Activated T-cell treated with anti-CD3 and anti-CD28 coated beads, Interleukin-2, amount 50 U/mL, for 4 hours (primary cell): Measurements from ENCODE around the gene WWOX. TPM values are rescaled to one million over a fixed set of nuclear protein-coding genes. Genes with fewer than 3 reads are reported as not detected.

Experiments used
- ATAC-seq, 2 donors: fragments of 200-7000 bp; cut with Tn5 transposase; one replicate each; pipeline ENCODE4 v1.10.0; 2021
- DNase-seq: peaks from one replicate; pipeline ENCODE4 v3.0.0-alpha.2; 2020
- H3K27me3 Mint-ChIP-seq: one replicate; pipeline ENCODE4 v1.8.0; 2021; ENCODE audit warnings: low read depth, mixed read lengths
- H3K36me3 Mint-ChIP-seq: one replicate; pipeline ENCODE4 v1.8.0; 2022; ENCODE audit warnings: mixed read lengths; ENCODE audit not compliant: insufficient read depth
- H3K4me1 Mint-ChIP-seq: one replicate; pipeline ENCODE4 v1.8.0; 2021; ENCODE audit warnings: low read depth, mixed read lengths
- H3K4me3 Mint-ChIP-seq: one replicate; pipeline ENCODE4 v1.8.0; 2021; ENCODE audit warnings: mild to moderate bottlenecking, moderate library complexity, mixed read lengths
- H3K9me3 Mint-ChIP-seq: one replicate; pipeline ENCODE4 v1.8.0; 2021; ENCODE audit warnings: mixed read lengths
- total RNA-seq, 3 donors: library from RNA; stranded (reverse); gene quantifications; one replicate each; pipeline ENCODE4 v1.2.1, GENCODE V29; 2021

Gene WWOX
- total RNA-seq, 3 donors from 2014 or later: 13.9 to 19.1 (median 18.9) TPM

DNA sequence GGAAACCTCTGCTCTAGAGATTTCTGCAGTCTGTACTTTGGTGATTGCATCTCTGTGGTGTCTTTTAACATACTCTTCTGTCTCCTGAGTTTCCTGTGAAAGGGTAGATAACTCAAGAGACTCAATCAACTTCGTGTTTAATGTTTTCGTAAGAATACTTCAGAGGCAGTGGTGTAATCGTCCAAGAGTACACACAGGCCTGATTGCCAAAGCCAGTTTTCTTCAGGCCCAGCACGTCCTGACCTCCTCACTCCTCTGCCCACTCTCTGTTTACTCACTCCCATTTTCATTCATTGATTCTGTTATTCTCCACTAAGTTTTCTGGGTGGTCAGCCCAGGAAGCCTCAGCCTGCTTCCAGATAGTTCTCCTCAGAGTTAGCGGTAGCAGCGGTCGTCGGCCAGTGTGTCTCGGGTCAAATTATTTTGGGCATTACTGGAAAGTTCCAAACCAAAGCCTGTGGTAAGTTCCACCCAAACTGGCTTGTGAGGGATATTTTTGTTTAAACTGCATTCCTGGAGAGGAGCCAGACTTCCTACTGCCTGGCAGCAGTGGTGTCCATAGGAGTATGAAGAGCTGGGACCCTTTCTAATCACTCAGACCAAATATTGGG lies 293.2 kb downstream of the WWOX start:
- ATAC-seq: no peak
- Mint-ChIP-seq H3K9me3 (peaks cover 7% of the 10 kb centered on the region), H3K27me3 (no peaks in the 10 kb centered on the region), H3K4me1 (no peaks in the 10 kb centered on the region), H3K36me3 (peaks cover 12% of the 10 kb centered on the region), H3K4me3 (no peak overlapping the region)
- DNase-seq: no peak

DNA sequence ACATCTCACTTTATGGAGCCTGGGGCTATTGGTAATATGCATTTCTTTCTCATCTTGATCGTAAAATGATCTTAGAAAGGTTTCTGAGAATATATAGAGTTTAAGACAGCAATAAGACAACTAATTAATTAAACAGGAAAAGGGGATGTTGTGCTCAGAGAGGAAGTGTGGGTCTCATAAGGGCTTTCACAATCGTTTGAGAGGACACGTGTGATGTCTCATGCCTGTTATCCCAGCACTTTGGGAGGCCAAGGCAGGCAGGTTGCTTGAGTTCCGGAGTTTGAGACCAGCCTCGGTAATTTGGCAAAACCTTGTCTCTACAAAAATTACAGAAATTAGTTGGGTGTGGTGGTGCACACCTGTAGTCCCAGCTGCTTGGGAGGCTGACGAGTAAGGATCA lies 295.6 kb downstream of the WWOX start:
- H3K36me3 Mint-ChIP-seq: peaks cover 9% of the 10 kb centered on the region

DNA sequence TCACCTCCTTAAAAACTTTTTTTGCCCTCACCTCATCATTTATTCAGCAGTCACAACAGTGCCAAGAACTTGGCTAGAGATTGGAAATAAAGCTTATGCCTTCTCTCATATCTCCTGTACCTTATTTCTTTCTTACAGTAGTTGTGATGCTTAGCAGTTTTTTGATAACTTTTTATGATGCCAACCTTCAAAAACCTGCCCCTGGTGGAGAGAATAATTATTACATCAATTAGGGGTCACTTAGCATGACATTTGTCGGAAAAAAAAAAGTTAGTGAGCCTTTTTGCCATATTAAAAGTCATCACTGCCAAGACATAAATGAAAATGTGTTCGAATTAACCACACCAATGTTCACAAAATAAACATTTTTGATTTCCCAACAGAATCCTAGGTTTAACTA lies 296.6 kb downstream of the WWOX start:
- no peak for DNase-seq
- peaks cover 6% of the 10 kb centered on the region for H3K9me3 Mint-ChIP-seq
- no peaks in the 10 kb centered on the region for H3K4me1 Mint-ChIP-seq
- no peaks in the 10 kb centered on the region for H3K27me3 Mint-ChIP-seq
- peaks cover 5% of the 10 kb centered on the region for H3K36me3 Mint-ChIP-seq
- H3K4me3 Mint-ChIP-seq: no peak overlapping the region
- ATAC-seq: no peak

More for the DNA sequence above, 295.6 kb downstream of the WWOX start:
- H3K9me3 Mint-ChIP-seq: peaks cover 7% of the 10 kb centered on the region
- H3K27me3 Mint-ChIP-seq: no peaks in the 10 kb centered on the region
- no peaks in the 10 kb centered on the region for H3K4me1 Mint-ChIP-seq
- ATAC-seq (no peak), DNase-seq (no peak)
- H3K4me3 Mint-ChIP-seq: no peak overlapping the region

DNA sequence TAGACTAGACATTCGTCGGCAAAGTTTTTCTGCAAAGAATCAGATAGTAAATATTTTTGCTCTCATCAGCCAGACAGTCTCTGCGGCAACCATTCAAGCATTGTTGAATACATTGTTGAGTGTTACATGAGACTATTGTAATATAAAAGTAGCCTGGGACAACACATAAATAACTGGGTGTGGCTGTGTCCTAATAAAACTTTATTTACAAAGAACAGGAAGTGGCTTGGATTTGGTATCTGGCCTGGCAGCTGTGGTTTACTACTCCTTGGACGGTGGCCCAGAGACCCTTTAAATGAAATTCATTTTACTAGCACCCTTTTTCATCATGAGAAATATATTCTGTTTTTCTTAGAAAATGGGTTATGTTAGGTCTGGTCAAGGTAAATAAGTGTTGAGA lies 297.2 kb downstream of the WWOX start:
- no peak for ATAC-seq
- peaks cover 4% of the 10 kb centered on the region for H3K9me3 Mint-ChIP-seq
- H3K4me1 Mint-ChIP-seq: no peaks in the 10 kb centered on the region
- no peak for DNase-seq
- no peak overlapping the region for H3K4me3 Mint-ChIP-seq
- H3K27me3 Mint-ChIP-seq: no peaks in the 10 kb centered on the region
- H3K36me3 Mint-ChIP-seq: peaks cover 5% of the 10 kb centered on the region

DNA sequence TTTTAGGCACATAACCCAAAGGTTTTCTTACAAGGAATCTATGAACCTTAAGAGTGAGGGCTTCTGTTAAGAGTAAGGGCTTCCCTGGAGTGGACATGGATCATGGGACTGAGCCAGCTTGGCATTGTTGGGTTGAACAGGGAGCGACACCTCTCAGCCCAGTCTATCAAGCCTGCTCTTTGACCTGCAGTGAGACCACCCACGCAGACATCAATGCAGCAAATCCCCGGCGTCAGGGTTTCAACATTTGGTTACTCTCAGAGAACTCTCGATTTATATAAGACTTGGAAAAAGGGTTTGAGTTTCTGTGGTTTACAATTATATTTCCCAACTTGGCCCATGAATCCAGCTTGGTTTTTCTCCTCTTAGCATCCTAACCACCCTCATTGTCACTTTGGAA lies 299.9 kb downstream of the WWOX start:
- H3K27me3 Mint-ChIP-seq: no peaks in the 10 kb centered on the region
- DNase-seq (no peak), ATAC-seq (no peak)
- no peak overlapping the region for H3K4me3 Mint-ChIP-seq
- H3K36me3 Mint-ChIP-seq: peaks cover 4% of the 10 kb centered on the region
- no peaks in the 10 kb centered on the region for H3K9me3 Mint-ChIP-seq
- H3K4me1 Mint-ChIP-seq: no peaks in the 10 kb centered on the region

DNA sequence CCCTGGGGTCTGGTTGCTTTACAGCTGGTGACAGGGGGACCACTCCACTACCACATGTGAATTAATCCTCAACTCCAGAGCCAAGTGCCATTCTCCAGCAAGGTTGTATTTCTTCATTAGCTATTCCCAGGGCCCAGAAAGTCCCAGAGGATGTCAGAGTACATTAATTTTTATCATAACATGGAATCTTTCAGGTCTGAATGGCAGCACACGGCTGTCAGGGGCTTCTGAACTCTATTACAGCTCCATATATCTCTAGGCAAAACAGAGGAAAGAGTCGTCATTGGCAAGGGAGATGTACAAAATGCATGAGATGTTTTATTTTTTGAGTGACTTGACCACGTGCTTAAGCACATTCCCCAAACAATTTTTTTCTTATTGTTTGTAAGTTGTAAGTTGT lies 303.4 kb downstream of the WWOX start:
- no peaks in the 10 kb centered on the region for H3K4me1 Mint-ChIP-seq
- no peaks in the 10 kb centered on the region for H3K27me3 Mint-ChIP-seq
- peaks cover 6% of the 10 kb centered on the region for H3K9me3 Mint-ChIP-seq
- ATAC-seq (no peak), DNase-seq (no peak)
- H3K4me3 Mint-ChIP-seq: no peak overlapping the region
- peaks cover 8% of the 10 kb centered on the region for H3K36me3 Mint-ChIP-seq

DNA sequence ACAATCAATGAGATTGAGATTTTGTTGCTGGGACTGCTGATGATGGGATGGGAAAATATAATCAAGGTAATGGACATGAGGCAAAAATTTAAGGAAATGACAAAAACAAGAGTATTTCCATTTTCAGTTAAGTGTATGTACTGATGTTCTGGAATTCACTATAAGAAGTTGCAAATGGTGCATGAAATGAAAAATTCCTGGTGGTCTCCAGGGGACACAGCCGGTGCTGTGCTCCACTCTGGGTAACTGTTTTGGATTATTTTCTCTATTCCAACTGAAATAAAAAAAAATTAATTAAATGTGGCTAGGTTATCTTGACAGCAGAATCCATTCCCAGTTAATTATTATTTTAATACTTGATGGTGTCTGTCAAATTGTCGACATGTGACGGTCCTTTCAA lies 305.6 kb downstream of the WWOX start:
- Mint-ChIP-seq H3K36me3 (peaks cover 16% of the 10 kb centered on the region), H3K4me3 (no peak overlapping the region), H3K4me1 (no peaks in the 10 kb centered on the region), H3K9me3 (peaks cover 17% of the 10 kb centered on the region), H3K27me3 (no peaks in the 10 kb centered on the region)
- ATAC-seq (no peak), DNase-seq (no peak)

DNA sequence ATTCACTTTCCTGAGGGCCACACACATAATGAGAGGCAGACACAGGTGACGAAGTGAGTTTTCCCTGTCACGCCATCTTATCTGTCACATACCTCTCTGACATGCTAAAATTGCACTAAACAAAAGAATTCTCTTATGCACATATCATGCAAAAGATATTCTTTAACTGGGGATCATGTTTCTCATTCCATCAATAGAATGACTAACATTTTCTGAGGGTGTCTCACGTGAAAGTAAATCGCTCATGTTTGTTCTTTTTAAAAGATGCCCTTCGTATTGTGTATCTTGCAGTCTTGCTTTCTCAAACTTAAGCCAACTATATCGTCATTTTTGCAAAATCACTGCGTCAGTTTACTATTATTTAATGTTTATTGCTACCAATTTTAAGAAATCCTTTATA lies 306.4 kb downstream of the WWOX start:
- Mint-ChIP-seq H3K27me3 (no peaks in the 10 kb centered on the region), H3K4me3 (no peak overlapping the region), H3K4me1 (no peaks in the 10 kb centered on the region), H3K9me3 (peaks cover 20% of the 10 kb centered on the region), H3K36me3 (peaks cover 17% of the 10 kb centered on the region)
- ATAC-seq (no peak), DNase-seq (no peak)

DNA sequence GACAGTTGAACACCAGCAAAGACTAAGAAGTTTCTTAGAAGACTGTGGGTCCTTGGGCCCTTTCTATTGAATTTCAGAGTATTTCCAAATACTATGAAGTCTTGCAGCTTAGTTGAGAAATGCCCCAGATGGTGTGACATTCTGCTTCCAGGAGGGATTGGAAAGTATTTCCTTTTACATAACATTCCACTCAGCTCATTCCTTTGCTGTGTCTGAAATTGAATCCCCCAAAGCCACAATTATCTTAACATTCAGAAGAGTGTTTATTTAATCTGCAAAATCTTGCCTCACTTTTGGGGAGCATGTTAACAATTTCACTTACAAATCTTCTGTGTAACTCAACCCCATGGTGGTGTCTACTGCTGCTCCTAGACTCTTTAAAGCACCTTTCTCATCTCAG lies 307.7 kb downstream of the WWOX start:
- Mint-ChIP-seq H3K27me3 (no peaks in the 10 kb centered on the region), H3K4me3 (no peak overlapping the region), H3K4me1 (no peaks in the 10 kb centered on the region), H3K36me3 (peaks cover 20% of the 10 kb centered on the region), H3K9me3 (peaks cover 31% of the 10 kb centered on the region)
- no peak for ATAC-seq
- no peak for DNase-seq

DNA sequence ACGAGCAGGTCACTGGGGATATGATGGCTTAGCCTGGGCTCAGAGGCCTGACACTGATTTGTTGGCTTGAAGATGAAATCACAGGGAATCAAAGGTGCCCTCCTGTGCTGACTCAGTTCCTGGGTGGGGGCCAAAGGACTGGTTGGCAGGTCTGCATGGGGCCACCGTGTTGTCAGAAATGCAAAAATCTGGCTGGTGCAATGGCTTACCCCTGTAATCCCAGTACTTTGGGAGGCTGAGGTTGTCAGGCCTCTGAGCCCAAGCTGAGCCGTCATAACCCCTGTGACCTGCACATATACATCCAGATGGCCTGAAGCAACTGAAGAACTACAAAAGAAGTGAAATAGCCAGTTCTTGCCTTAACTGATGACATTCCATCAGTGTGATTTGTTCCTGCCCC lies 314.2 kb downstream of the WWOX start:
- Mint-ChIP-seq H3K27me3 (no peaks in the 10 kb centered on the region), H3K9me3 (peaks cover 38% of the 10 kb centered on the region)
- no peak for DNase-seq

DNA sequence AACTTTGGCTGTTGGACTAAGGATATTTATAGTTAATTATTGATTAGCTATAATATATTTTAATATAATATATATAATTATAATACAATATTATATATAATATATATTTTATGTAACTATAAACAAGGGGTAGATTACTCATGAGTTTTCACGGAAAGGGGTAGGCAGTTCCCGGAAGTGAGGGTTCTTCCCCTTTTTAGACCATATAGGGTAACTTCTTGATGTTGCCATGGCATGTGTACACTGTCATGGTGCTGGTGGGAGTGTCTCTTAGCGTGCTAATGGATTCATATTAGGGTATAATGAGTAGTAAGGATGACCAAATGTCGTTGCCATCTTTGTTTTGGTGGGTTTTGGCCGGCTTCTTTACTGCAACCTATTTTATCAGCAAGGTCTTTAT lies 315.6 kb downstream of the WWOX start:
- Mint-ChIP-seq H3K27me3 (no peaks in the 10 kb centered on the region), H3K4me3 (no peak overlapping the region), H3K4me1 (no peaks in the 10 kb centered on the region), H3K9me3 (peaks cover 32% of the 10 kb centered on the region), H3K36me3 (peaks cover 12% of the 10 kb centered on the region)
- no peak for ATAC-seq
- DNase-seq: no peak

More for the DNA sequence above, 314.2 kb downstream of the WWOX start:
- Mint-ChIP-seq H3K4me3 (no peak overlapping the region), H3K4me1 (no peaks in the 10 kb centered on the region), H3K36me3 (peaks cover 16% of the 10 kb centered on the region)
- no peak for ATAC-seq

DNA sequence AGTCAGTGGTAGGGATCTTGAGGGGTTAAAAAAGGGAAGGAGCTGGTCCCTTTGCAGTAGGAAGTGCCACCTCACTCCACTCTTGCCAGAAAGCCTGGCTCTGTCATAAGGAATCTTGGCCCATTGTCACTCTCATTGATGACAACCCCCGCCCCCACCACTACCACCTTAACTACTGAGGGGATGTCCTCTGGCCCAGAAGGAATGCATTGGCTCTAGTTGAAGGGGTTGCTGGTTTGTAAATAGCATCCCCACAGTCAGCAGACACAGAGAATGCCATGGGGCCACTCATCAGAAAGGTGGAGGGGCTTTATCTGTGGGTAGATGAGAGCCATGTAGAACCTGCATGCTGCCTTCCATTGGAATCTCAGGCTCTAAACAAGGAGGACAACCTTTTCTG lies 316.2 kb downstream of the WWOX start:
- H3K9me3 Mint-ChIP-seq: peaks cover 29% of the 10 kb centered on the region
- ATAC-seq (no peak), DNase-seq (no peak)
- no peak overlapping the region for H3K4me3 Mint-ChIP-seq
- H3K27me3 Mint-ChIP-seq: no peaks in the 10 kb centered on the region
- no peaks in the 10 kb centered on the region for H3K4me1 Mint-ChIP-seq
- H3K36me3 Mint-ChIP-seq: peaks cover 10% of the 10 kb centered on the region

DNA sequence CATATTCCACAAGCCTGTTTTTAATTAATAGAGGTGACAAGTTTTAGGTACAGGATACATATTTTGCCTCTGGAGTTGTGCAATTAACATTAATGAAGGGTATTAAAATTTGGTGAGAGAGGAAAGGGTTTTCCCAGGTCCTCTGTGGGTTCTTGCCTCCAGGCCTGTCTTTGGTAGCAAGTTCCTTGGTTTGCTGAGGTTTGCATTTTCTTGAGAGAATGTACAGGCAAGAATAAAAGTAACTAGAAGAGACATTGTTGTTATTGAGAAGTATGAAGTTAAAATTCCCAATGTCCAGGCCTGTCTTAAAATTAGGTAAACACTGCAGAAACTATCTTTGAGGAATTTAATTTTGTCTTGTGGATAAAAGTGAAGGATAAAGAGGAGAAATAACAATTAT lies 316.9 kb downstream of the WWOX start:
- H3K4me3 Mint-ChIP-seq: no peak overlapping the region
- ATAC-seq (no peak), DNase-seq (no peak)
- no peaks in the 10 kb centered on the region for H3K27me3 Mint-ChIP-seq
- H3K9me3 Mint-ChIP-seq: peaks cover 24% of the 10 kb centered on the region
- no peaks in the 10 kb centered on the region for H3K4me1 Mint-ChIP-seq
- H3K36me3 Mint-ChIP-seq: peaks cover 10% of the 10 kb centered on the region

DNA sequence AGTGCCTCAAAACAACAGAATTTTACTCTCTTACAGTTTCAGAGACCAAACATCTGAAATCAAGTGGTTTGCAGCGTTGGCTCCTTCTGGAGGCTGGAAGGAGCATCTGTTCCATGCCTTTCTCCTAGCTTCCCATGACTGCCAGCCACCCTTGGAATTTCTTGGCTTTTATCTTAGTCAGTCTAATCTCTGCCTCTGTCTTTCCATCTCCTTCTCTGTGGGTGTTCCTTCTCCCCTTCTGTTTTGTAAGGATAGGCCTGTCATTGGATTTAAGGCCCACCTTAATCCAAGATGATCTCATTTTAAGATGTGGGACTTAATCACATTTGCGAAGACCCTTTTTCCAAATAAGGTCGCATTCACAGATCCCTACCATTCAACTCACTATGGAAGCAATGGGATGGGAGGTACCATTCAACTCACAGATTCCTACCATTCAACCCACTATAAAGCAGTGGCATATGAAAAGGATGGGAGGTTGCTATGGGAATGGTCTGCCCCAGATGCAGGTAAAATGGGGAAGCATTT lies 321.8 kb downstream of the WWOX start:
- ATAC-seq: no peak
- no peak overlapping the region for H3K4me3 Mint-ChIP-seq

DNA sequence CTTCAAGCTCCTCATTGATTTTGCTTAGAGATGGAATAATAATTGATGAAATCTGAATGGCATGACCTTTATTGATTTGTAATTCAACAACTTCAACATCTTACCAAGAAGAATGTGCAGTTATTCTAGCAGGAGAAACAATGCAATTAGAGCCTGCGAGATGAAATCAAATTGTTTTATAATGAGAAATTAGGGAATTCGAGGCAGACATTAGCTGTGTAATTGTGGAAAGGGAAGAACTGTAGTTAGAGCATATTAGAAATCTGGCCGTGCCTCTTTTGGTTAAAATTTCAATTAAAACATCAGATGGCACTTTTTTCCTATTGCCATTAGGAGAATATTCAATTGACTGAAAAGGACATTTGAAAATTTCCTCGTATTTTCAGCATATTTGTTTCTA lies 325.8 kb downstream of the WWOX start:
- no peak overlapping the region for H3K4me3 Mint-ChIP-seq
- H3K27me3 Mint-ChIP-seq: no peaks in the 10 kb centered on the region
- ATAC-seq (no peak), DNase-seq (no peak)
- peaks cover 18% of the 10 kb centered on the region for H3K36me3 Mint-ChIP-seq
- H3K4me1 Mint-ChIP-seq: no peaks in the 10 kb centered on the region
- peaks cover 5% of the 10 kb centered on the region for H3K9me3 Mint-ChIP-seq

More for the DNA sequence above, 321.8 kb downstream of the WWOX start:
- no peaks in the 10 kb centered on the region for H3K9me3 Mint-ChIP-seq
- DNase-seq: no peak
- H3K36me3 Mint-ChIP-seq: peaks cover 4% of the 10 kb centered on the region
- no peaks in the 10 kb centered on the region for H3K27me3 Mint-ChIP-seq
- H3K4me1 Mint-ChIP-seq: no peaks in the 10 kb centered on the region
